Adrenal gland (tissue), 12 donors: Measurements from ENCODE around the gene TPP2. TPM values are rescaled to one million over a fixed set of nuclear protein-coding genes. Genes with fewer than 3 reads are reported as not detected.
A peak's percentile ranks its signal among the peaks of the same experiment; 100 is the strongest.

Source experiments
- DNase-seq, 7 donors: peaks; one replicate each; pipeline ENCODE4 v3.0.0-alpha.2; 2019 to 2020
- H3K27ac ChIP-seq, 5 donors: fragments of 200-600 bp; sonication (generic) in 4 of 5; 1 replicate in 3 of 5; 2 replicates in 2 of 5; pipeline versions ENCODE4 v1.5.1 to v1.8.0; 2016 to 2020; ENCODE audit warnings: mild to moderate bottlenecking in 1 of 5
- H3K27me3 ChIP-seq: fragments of 200-600 bp; 2 replicates; pipeline ENCODE4 v1.8.0; 2021
- H3K36me3 ChIP-seq, 2 donors: fragments of 200-600 bp; replicated peaks in 1 of 2; 1 replicate in 1 of 2; 2 replicates in 1 of 2; pipeline versions ENCODE4 v1.5.1 to v1.8.0; 2018 to 2022
- H3K4me1 ChIP-seq, 2 donors: fragments of 200-600 bp; replicated peaks in 1 of 2; 1 replicate in 1 of 2; 2 replicates in 1 of 2; pipeline versions ENCODE4 v1.5.1 to v1.8.0; 2018 to 2021
- H3K4me3 ChIP-seq, 4 donors: fragments of 200-600 bp; sonication (generic) in 3 of 4; one replicate each; pipeline ENCODE4 v1.5.1; 2016 to 2018
- H3K9me3 ChIP-seq, 3 donors: fragments of 200-600 bp; sonication (generic) in 1 of 3; replicated peaks in 1 of 3; 1 replicate in 2 of 3; 2 replicates in 1 of 3; pipeline versions ENCODE4 v1.5.1 to v1.8.0; 2016 to 2021
- CTCF ChIP-seq, 6 experiments: fragments of 450-650 bp in 4 of 6; fragments of 200-600 bp in 2 of 6; sonication (generic) in 1 of 6; IDR thresholded peaks; 1 replicate in 5 of 6; 2 replicates in 1 of 6; pipeline versions ENCODE4 v1.5.1 to v1.8.0; 2016 to 2021; ENCODE audit warnings: antibody characterized with exemption in 6 of 6, mild to moderate bottlenecking in 2 of 6, moderate library complexity in 1 of 6
- POLR2A ChIP-seq, 2 donors: fragments of 450-650 bp; IDR thresholded peaks; one replicate each; pipeline ENCODE4 v1.6.1; 2017; ENCODE audit warnings: antibody characterized with exemption in 2 of 2, mild to moderate bottlenecking in 2 of 2, moderate library complexity in 1 of 2
- WGBS, 4 donors: extraction: QIAGEN DNeasy Blood & Tissue Kit in 2 of 4; methylation state at CpG; one replicate each; pipeline versions ENCODE4 v1.1.5 to v1.1.7; 2013 to 2017; 5-methylcytosine and 5-hydroxymethylcytosine counted together
- intact Hi-C, 2 donors: fragments of 100-400 bp; cut with DNase I; formaldehyde crosslinking; loops; one replicate each; pipeline versions ENCODE4 v1.14.1 to v1.15.0; 2022 to 2023
- polyA plus RNA-seq, 3 donors: library from polyadenylated mRNA; stranded (reverse); fragments of 200-250 nt in 2 of 3; fragments of 350-450 nt in 1 of 3; fragmentation: Illumina TruSeq in 1 of 3; extraction: RNeasy Lipid Tissue Mini Kit (QIAGEN cat#74804) in 1 of 3; gene quantifications; one replicate each; pipeline ENCODE4 v1.2.3, GENCODE V29; 2013 to 2014
- total RNA-seq, 9 donors: library from RNA; depleted of rRNA in 4 of 9; stranded (reverse); fragments of >200 nt in 4 of 9; fragments of 120-200 nt in 1 of 9; fragmentation: NEBNext Ultra II Directional in 1 of 9; extraction: Animal tissue kit (Norgen Biotek cat#: 25700) in 1 of 9; gene quantifications; one replicate each; pipeline versions ENCODE4 v1.1.0 to v1.2.4, GENCODE V29; 2013 to 2023
- donor health status: healthy with polysubstance abuse.
- donor health status: Bipolar disorder and iron deficiency.
- donor health status: DM: yes; HTN: yes; CAD: no.
- donor health status: DM: no; HTN: no; CAD: no.
- donor health status: DM: no; HTN: no; CAD: no.
- donor health status: DM: yes; HTN: yes; CAD: no.

Gene TPP2
- total and polyA plus RNA-seq, 12 donors, result 13.8 to 50.6 (median 25.7) TPM

- no peaks in the 10 kb centered on the region for H3K36me3 ChIP-seq
- TF ChIP-seq POLR2A (IDR thresholded peaks at IDR 0.05) (no peak), CTCF (IDR thresholded peaks at IDR 0.05) (peak in 5 of 6 experiments; percentile 28 to 51 (median 41))
- peaks cover 0 to 4% of the 10 kb centered on the region in 2 donors for H3K4me1 ChIP-seq
- no peaks in the 10 kb centered on the region for H3K27me3 ChIP-seq
- intact Hi-C loops, result loop anchor here in 1 of 2 donors (10.0 kb wide), 1 partner anchor 140 kb away; no protein-coding TSS in a partner anchor
- H3K4me3 ChIP-seq, result no peak overlapping the region
- 63 to 72% (median 70%) methylated on average over 6 of the region's 6 CpGs for WGBS, 4 donors
- peak in 1 of 7 donors; percentile 5 for DNase-seq
- no peaks in the 10 kb centered on the region for H3K9me3 ChIP-seq
- H3K27ac ChIP-seq, result no peak overlapping the region
Observed at GRCh38 chr13:102724923-102725322, 128.1 kb downstream of the TPP2 start.

- H3K27me3 ChIP-seq, result no peaks in the 10 kb centered on the region
- peaks cover 0 to 4% of the 10 kb centered on the region in 2 donors for H3K4me1 ChIP-seq
- H3K9me3 ChIP-seq, result no peaks in the 10 kb centered on the region
- DNase-seq, result no peak
- TF ChIP-seq CTCF (IDR thresholded peaks at IDR 0.05) (no peak), POLR2A (IDR thresholded peaks at IDR 0.05) (no peak)
- H3K4me3 ChIP-seq, result no peak overlapping the region
- intact Hi-C loops, result loop anchor here in 1 of 2 donors (10.0 kb wide), 1 partner anchor 142 kb away; no protein-coding TSS in a partner anchor
- H3K36me3 ChIP-seq, result no peaks in the 10 kb centered on the region
- no peak overlapping the region for H3K27ac ChIP-seq
- 70 to 83% (median 74%) methylated on average over 2 of the region's 2 CpGs for WGBS, 4 donors
Observed at GRCh38 chr13:102726430-102726829, 129.6 kb downstream of the TPP2 start.

Other genes with a start within 250 kb of the TPP2 start
- gene FGF14, start 194.9 kb upstream of the TPP2 start, total RNA-seq, result 1 to 10 TPM in 4 of 9 donors, under 1 TPM in 3, not detected in 2; 0.32 to 9.3 (median 3.0) TPM
- gene FGF14, start 194.9 kb upstream of the TPP2 start, polyA plus RNA-seq, result 1 to 10 TPM in 2 of 3 donors, under 1 TPM in 1; 0.64 to 3.1 (median 2.7) TPM
- gene METTL21C, start 98.1 kb downstream of the TPP2 start, total RNA-seq, result not detected
- not detected for gene METTL21C, start 98.1 kb downstream of the TPP2 start, polyA plus RNA-seq
- gene TEX30, start 176.8 kb downstream of the TPP2 start, total RNA-seq, result 10 to 100 TPM in 2 of 9 donors, 1 to 10 TPM in 7; 4.5 to 13.1 (median 6.9) TPM
- gene TEX30, start 176.8 kb downstream of the TPP2 start, polyA plus RNA-seq, result 10 to 100 TPM in 1 of 3 donors, 1 to 10 TPM in 2; 9.3 to 11.6 (median 9.5) TPM
- 10 to 100 TPM in 1 of 9 donors, 1 to 10 TPM in 8; 1.1 to 12.0 (median 5.9) TPM for gene POGLUT2, start 202.0 kb downstream of the TPP2 start, total RNA-seq
- gene POGLUT2, start 202.0 kb downstream of the TPP2 start, polyA plus RNA-seq, result 1 to 10 TPM; 1.8 to 6.1 (median 2.4) TPM
- gene BIVM, start 202.1 kb downstream of the TPP2 start, total RNA-seq, result 10 to 100 TPM in 8 of 9 donors, 1 to 10 TPM in 1; 6.1 to 27.0 (median 17.2) TPM
- gene BIVM, start 202.1 kb downstream of the TPP2 start, polyA plus RNA-seq, result 10 to 100 TPM in 2 of 3 donors, 1 to 10 TPM in 1; 8.8 to 32.9 (median 14.2) TPM
- 10 to 100 TPM; 37.8 to 76.1 (median 58.7) TPM for gene ERCC5, start 249.0 kb downstream of the TPP2 start, total RNA-seq
- gene ERCC5, start 249.0 kb downstream of the TPP2 start, polyA plus RNA-seq, result 100 to 1,000 TPM in 2 of 3 donors, 10 to 100 TPM in 1; 67.3 to 185 (median 157) TPM